Measurements from ENCODE around the gene MMP10. TPM values are rescaled to one million over a fixed set of nuclear protein-coding genes. Genes with fewer than 3 reads are reported as not detected.

Gene MMP10
- total and polyA plus RNA-seq, 2 of the 8 experiments (the other 6 are each of a cell fraction or from before 2014, with no cell fraction given) = 0.03 to 0.17 TPM

- no peaks in the 10 kb centered on the region for H3K27me3 ChIP-seq (replicated peaks in 1 of 4; ENCODE audit: control insufficient read depth in 3 of 4, extremely low read depth in 1 of 4, insufficient read depth in 3 of 4, low read length in 3 of 4)
- no peak overlapping the region for H3K27ac ChIP-seq (ENCODE audit: low read depth, low read length)
- H2AFZ ChIP-seq (ENCODE audit: low read length) = no peak overlapping the region
- no peaks in the 10 kb centered on the region for H4K20me1 ChIP-seq (replicated peaks in 1 of 2; ENCODE audit: control insufficient read depth in 1 of 2, insufficient read depth in 2 of 2, low read length in 2 of 2)
- ChIA-PET CTCF (ENCODE audit: partially characterized antibody) (interaction anchor here (0.6 to 1.1 kb wide), 2 partner anchors 14 to 69 kb away, joined by 3 to 5 read pairs; no protein-coding TSS in a partner anchor), POLR2A (ENCODE audit: partially characterized antibody) (no interaction called here)
- no peak overlapping the region for H3K4ac ChIP-seq (replicated peaks; ENCODE audit: insufficient read length, low read depth, low read length)
- H4K91ac ChIP-seq (replicated peaks; ENCODE audit: insufficient read length, low read length) = no peak overlapping the region
- DNase-seq (ENCODE audit: low read depth in 1 of 2, low spot score in 2 of 2) (no peak), FAIRE-seq (no peak)
- 85% methylated on average over 1 of the region's 1 CpG; no CpG with 5 or more reads in 1 of the 2 experiments for WGBS, 2 experiments (ENCODE audit: extremely low coverage in 1 of 2, insufficient coverage in 1 of 2, insufficient read length in 1 of 2, insufficient replicate concordance in 2 of 2, low coverage in 1 of 2, low lambda C conversion rate in 2 of 2, missing lambda C conversion rate in 1 of 2)
- no peak overlapping the region for H3K14ac ChIP-seq (ENCODE audit: insufficient read length)
- H3K18ac ChIP-seq (ENCODE audit: extremely low read depth, low read length) = no peak overlapping the region
- H3K4me3 ChIP-seq (ENCODE audit: extremely low read depth in 1 of 4, insufficient read depth in 2 of 4, low read depth in 3 of 4, low read length in 4 of 4) = no peak overlapping the region
- H2BK12ac ChIP-seq (ENCODE audit: low read depth, low read length) = no peak overlapping the region
- H3K23ac ChIP-seq (ENCODE audit: insufficient read length) = no peak overlapping the region
- H4K5ac ChIP-seq (ENCODE audit: insufficient read length, low read depth, low read length) = no peak overlapping the region
- no peak overlapping the region for H3K4me2 ChIP-seq (ENCODE audit: insufficient read depth in 1 of 2, low read depth in 2 of 2, low read length in 2 of 2)
- H2BK5ac ChIP-seq (ENCODE audit: low read depth, low read length) = no peak overlapping the region
- no peak overlapping the region for H3K56ac ChIP-seq (replicated peaks; ENCODE audit: insufficient read length, low read depth, low read length)
- H2BK120ac ChIP-seq (replicated peaks; ENCODE audit: low read depth, low read length) = no peak overlapping the region
- H2BK15ac ChIP-seq (ENCODE audit: low read length) = no peak overlapping the region
- H2AK5ac ChIP-seq (ENCODE audit: low read depth, low read length) = no peak overlapping the region
- no peak overlapping the region for H3K9ac ChIP-seq (replicated peaks in 1 of 4; ENCODE audit: extremely low read depth in 1 of 4, low read depth in 3 of 4, low read length in 3 of 4)
- no peaks in the 10 kb centered on the region for H3K79me1 ChIP-seq (ENCODE audit: low read depth, low read length)
- H3K36me3 ChIP-seq (ENCODE audit: control insufficient read depth in 2 of 4, insufficient read depth in 4 of 4, low read length in 3 of 4) = no peaks in the 10 kb centered on the region
- H3K9me3 ChIP-seq (ENCODE audit: insufficient read depth in 2 of 2, low read depth in 1 of 2, low read length in 1 of 2) = peaks cover 4 to 6% of the 10 kb centered on the region in 2 experiments; a peak in 1 of 4 replicates
- H3K79me2 ChIP-seq (ENCODE audit: control insufficient read depth in 1 of 2, insufficient read depth in 2 of 2, low read length in 2 of 2) = no peaks in the 10 kb centered on the region
- H4K8ac ChIP-seq (ENCODE audit: extremely low read depth, insufficient read depth, low read length) = no peak overlapping the region
- H3K4me1 ChIP-seq (replicated peaks in 1 of 4; ENCODE audit: control insufficient read depth in 3 of 4, insufficient read depth in 4 of 4, low read length in 3 of 4) = no peaks in the 10 kb centered on the region
- H3K23me2 ChIP-seq (ENCODE audit: low read depth, low read length) = no peaks in the 10 kb centered on the region
- no peak overlapping the region for H2BK20ac ChIP-seq (ENCODE audit: low read length)
- TF ChIP-seq RBBP5 (IDR thresholded peaks at IDR 0.05; ENCODE audit: borderline replicate concordance, low read depth, low read length) = no peak
- TF ChIP-seq NANOG (IDR thresholded peaks at IDR 0.05; ENCODE audit: insufficient read depth, low read depth, low read length, poor library complexity, severe bottlenecking) = no peak
- TF ChIP-seq RAD21 (IDR thresholded peaks at IDR 0.05 in 1 of 2, conservative IDR thresholded peaks at IDR 0.05 in 1 of 2; ENCODE audit: low read depth in 2 of 2, low read length in 2 of 2) = no peak
- TF ChIP-seq RXRA (IDR thresholded peaks at IDR 0.05; ENCODE audit: insufficient read depth, low read depth, low read length) = no peak
- TF ChIP-seq ATF2 (IDR thresholded peaks at IDR 0.05; ENCODE audit: low read length) = no peak
- TF ChIP-seq SIN3A (conservative IDR thresholded peaks at IDR 0.05 in 1 of 2, IDR thresholded peaks at IDR 0.05 in 1 of 2; ENCODE audit: low read depth in 1 of 2, low read length in 2 of 2) = no peak
- no peak for TF ChIP-seq EGR1 (IDR thresholded peaks at IDR 0.05; ENCODE audit: borderline replicate concordance, low read depth, low read length)
These were observed 44.1 kb upstream of the MMP10 start for GRCh38 chr11:102824556-102824955.
